ENCODE data around the gene L2HGDH.
"Not testable (repeated sequence)": the region's sequence is repeated elsewhere in the genome, so short reads cannot be mapped to it uniquely, and the experiment has no call there.

The L2HGDH gene

DNA sequence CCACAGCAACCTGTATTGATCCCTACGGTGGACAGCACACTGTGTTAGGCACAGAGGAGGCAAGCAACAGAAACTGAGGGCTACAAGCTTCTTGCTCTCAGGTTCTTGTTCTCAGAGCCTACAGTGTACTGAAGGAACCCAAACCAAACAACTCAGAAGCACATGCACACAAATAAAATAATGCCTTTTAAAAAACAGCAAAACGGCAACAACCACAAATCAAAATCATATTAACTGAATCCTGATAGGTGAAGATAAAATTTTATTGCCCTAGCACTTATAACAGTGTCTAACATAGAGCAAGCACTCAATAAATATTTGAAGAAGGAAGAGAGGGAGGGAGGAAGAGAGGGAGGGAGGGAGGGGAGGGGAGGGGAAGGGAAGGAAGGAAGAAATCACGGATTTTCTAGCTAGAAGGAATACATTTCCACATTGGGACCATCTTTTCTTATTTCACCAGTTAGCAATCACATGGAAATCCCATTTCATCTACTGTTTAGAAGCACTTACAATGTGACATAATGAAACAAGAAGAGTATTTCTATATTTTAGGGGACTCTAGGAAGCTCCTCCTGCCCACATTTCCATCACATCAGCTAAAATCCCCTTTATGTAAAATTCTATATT is 27.3 kb upstream of the L2HGDH start:
- DNase-seq (ENCODE audit: low read depth in 2 of 2) = no peak

DNA sequence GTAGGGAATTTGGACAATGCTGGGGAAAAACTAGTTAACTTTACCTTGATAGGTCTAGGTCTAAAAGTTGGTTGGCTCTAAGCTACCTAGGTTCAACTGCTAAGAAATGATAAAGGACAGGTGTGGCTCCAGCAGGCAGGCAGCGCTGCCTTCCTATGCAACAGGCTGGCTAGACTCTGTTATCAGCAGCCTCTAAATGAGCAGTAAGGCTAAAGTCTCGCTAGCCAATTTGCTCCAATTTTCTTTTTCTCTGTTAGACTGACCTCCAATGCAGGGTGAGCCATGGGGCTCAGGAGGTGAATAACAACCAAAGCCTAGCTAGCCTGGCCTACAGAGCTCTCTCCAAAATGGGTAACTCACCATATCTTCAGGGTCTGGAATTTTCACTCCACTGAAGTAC is 26.6 kb upstream of the L2HGDH start:
- DNase-seq (ENCODE audit: low read depth in 2 of 2) = no peak

DNA sequence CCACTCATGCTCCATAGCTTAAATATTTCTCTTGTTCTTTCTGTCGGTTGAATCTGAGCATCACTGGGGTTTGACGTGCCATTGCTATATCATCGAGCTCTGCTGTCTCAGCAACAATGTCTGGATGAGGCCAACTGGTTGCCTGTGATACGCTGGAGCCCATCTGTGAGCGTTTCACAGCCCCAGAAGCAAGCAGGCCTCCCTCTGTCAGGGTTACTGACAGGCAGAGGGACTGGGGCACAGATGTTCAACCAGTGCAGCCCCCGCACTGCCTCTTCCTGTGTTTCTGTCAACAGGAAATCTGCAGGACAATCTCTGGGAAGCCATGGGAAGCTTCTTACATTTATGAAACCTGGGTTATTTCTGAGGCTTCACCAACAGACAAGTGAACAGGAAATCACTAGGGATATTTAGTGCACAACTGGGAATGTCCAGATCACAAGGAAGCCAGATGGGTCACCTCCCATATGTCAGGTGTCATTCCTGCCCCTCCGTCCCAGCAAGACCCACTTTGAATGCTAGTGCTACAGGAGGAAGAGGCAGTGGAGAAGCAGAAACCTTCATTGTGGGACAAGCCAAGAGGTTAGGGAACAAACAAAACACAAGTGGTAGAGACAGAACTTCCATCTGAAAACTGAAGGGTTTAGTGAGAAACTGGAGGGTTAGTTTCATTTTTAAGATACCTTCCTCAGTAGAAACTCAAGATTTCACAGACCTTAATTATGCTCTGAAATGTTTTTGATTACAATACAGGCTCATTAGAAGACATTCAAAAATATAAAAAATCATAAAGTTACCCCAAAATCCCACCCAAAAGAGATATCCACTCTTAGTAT is 24.2 kb upstream of the L2HGDH start:
- DNase-seq (ENCODE audit: low read depth in 2 of 2) = no peak

DNA sequence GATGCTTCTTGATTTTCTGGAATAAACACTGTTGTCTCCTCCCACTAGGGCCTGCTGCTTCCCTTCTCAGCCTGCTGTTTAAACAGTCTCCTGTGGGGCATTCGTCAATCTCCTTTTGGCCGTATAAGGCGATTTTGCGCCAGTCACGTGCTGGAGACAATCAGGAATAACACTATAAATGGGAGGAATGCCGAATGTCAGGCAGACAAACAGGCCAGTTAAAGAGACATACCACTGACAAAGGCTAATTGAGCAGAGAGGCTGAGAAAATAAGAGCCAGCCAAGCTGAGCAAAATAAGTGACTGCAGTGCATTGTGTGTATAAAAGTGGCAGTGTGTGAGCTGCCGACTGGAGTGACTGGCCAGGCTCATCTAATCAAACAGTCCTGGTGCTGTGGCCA is 23.4 kb upstream of the L2HGDH start:
- DNase-seq (ENCODE audit: low read depth in 2 of 2) = no peak

- no peak for DNase-seq (ENCODE audit: low read depth in 2 of 2)
These were observed 22.2 kb upstream of the L2HGDH start for GRCh38 chr14:50334211-50334610.

DNA sequence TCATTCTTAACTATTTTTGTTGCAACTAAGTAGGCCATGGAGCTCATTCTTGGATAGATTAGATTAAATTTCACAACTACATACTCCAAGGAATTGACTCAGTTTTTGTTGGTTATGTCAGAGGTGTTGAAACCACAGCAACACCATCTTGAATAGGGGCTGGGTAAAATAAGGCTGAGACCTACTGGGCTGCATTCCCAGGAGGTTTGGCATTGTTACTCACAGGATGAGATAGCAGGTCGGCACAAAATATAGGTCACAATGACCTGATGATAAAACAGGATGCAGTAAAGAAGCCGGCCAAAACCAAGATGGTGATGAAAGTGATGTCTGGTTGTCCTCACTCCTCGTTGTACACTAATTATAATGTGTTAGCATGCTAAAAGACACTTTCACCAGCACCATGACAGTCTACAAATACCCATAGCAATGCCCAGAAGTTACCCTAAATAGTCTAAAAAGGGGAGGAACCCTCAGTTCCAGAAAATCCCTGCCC is 21.0 kb upstream of the L2HGDH start:
- DNase-seq (ENCODE audit: low read depth in 2 of 2) = no peak

DNA sequence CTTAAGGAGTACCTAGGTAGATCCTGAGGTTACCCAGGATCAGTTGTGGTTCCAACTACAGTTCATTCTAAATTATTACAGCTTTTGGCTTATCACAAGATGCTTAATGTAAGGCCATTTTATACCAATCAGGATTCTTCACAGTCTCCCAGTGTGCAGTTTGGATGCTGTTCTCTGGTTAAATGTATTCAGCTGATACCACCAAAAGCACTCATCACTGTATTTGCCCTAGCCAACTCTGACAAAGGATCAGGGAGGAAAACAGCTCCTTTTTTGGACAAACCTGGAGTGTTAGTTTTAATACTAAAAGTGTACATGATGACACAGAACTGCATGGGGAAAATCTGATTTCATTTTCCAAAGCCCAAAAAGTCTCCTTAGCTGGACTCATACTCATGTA is 19.6 kb upstream of the L2HGDH start:
- no peak for DNase-seq (ENCODE audit: low read depth in 2 of 2)

- peak in 1 of 2 donors; percentile 31 for DNase-seq (ENCODE audit: low read depth in 2 of 2)
These were observed 9.1 kb upstream of the L2HGDH start for GRCh38 chr14:50321009-50321660.

DNA sequence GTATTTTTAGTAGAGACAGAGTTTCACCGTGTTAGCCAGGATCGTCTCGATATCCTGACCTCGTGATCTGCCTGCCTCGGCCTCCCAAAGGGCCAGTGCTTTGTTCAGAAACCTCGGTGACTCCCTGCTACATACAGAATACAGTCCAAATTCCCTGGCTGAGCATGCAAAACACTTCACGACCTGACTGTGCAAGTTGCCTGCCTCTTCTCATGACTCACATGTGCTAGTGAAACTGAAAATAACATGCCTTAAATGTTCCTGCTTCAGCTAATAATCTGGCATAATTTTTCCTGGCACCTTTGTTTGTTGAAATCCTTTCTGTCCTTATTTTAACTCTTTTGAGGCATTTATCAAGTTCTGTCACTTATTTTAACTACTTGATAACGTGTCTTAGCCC is 8.3 kb upstream of the L2HGDH start:
- no peak for DNase-seq (ENCODE audit: low read depth in 2 of 2)

GRCh38 chr14:50319721-50320120 is 7.7 kb upstream of the L2HGDH start:
- no peak for DNase-seq (ENCODE audit: low read depth in 2 of 2)

GRCh38 chr14:50319293-50319692 is 7.3 kb upstream of the L2HGDH start:
- no peak for DNase-seq (ENCODE audit: low read depth in 2 of 2)

- DNase-seq (ENCODE audit: low read depth in 2 of 2) = no peak
These were observed 6.1 kb upstream of the L2HGDH start for GRCh38 chr14:50318031-50318626.

DNA sequence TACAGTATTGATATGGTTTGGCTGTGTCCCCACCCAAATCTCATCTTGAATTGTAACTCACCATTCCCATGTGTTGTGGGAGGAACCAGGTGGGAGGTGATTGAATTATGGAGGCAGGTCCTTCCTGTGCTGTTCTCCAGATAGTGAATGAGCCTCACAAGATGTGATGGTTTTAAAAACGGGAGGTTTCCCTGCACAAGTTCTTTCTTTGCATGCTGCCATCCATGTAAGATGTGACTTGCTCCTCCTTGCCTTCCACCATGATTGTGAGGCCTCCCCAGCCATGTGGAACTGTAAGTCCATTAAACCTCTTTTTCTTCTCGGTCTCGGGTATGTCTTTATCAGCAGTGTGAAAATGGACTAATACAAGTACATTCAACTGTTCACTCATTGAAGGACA is 2.1 kb upstream of the L2HGDH start:
- not testable (repeated sequence) for DNase-seq (ENCODE audit: low read depth in 2 of 2)

DNA sequence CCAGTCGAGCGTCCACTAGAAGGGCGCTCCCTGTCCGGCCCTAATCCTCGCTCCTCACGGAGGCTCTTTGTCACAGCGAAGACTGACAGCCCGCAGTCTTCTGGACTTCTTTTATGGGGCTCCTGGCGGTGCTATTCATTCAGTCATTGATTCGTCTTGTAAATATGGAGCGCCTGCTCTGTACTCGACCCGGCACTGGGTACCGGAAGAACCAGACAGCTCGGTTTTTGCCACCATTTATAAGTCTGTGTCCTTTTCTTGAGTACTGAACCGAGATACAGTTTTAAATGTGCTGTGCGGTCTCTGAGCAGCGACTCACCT is 665 bp upstream of the L2HGDH start:
- DNase-seq (ENCODE audit: low read depth in 2 of 2) = no peak

DNA sequence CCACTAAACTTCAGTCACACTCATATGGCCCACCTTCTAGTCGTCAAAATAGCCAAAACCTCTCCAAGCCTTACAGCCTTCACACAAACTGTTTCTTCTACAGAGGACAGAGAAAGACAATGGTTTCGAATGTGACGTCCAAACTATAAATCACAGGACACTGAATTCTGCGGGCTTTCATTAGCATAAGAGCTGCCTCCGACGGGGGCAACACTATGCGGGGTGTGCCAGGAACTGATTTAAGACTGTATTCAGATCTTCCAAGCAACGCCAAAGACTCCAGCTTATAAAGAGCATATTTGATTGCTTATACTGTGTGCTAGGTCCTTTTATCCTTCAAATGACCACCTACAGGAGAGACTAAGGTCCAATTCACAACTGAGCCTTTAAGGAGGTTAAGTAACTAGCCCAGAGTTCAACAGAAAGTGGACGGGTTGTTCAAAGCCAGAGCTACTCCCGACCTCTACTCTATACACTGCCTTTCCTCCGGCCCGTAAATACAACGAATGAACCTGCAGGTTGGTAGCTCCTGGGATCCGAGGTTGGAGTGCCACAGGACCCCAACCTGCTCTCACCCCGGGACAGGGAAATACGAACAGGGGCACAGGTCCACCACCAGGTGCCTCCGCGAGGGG is 575 bp downstream of the L2HGDH start:
- DNase-seq (ENCODE audit: low read depth in 2 of 2) = no peak

DNA sequence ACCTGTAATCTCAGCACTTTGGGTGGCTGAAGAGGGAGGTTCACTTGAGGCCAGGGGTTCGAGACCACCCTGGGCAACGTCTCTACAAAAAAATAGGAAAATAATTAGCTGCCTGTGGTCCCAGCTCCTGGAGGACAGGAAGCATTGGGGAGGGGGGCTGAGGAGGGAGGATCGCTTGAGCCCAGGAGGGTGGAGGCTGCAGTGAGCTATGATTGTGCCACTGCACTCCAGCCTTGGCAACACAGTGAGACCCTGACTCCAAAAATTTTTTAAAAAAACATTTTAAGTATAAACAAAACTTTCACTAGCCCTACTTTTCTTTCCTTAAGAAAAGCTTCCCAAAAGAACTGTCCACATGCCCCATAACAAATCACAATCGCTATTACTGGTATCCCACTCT is 1.6 kb downstream of the L2HGDH start:
- DNase-seq (ENCODE audit: low read depth in 2 of 2) = no peak

DNA sequence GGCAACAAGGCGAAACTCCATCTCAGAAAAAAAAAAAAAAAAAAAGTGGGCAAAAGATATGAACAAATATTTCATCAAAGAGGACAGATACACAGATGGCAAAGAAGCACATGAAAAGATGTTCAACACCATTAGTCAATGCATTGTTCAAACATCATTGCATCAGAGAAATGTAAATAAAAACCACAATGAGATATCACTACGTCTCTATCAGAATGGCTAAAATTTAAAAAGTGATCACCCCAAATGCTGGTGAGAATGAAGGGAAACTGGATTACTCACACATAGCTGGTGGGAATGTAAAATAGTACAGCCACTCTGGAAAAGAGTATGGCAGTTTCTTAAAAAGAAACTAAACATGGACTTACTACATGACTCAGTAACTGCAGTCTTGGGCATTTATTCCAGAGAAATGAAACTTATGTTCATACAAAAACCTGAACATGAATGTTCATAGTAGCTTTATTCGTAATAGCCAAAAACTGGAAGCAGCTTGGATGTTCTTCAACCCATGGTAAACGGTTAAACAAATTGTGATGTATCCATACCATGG is 3.6 kb downstream of the L2HGDH start:
- DNase-seq (ENCODE audit: low read depth in 2 of 2) = no peak

GRCh38 chr14:50303744-50304471 is 8.1 kb downstream of the L2HGDH start:
- no peak for DNase-seq (ENCODE audit: low read depth in 2 of 2)

- DNase-seq (ENCODE audit: low read depth in 2 of 2) = no peak
These were observed 10.1 kb downstream of the L2HGDH start for GRCh38 chr14:50301914-50302313.

DNA sequence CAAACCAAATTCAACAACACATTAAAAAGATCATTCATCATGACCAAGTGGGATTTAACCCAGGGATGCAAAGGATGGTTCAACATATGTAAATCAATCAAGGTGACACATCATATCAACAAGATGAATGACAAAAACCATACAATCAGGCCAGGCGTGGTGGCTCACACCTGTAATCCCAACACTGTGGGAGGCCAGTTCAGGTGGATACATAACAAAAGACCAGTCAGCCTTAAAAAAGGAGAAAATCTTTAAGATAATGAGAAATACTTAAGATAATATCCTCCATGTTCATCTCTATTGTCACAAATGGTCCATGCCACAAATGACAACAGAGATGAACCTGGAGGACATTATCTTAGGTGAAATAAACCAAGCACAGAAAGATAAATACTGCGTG is 12.4 kb downstream of the L2HGDH start:
- DNase-seq (ENCODE audit: low read depth in 2 of 2) = no peak

DNA sequence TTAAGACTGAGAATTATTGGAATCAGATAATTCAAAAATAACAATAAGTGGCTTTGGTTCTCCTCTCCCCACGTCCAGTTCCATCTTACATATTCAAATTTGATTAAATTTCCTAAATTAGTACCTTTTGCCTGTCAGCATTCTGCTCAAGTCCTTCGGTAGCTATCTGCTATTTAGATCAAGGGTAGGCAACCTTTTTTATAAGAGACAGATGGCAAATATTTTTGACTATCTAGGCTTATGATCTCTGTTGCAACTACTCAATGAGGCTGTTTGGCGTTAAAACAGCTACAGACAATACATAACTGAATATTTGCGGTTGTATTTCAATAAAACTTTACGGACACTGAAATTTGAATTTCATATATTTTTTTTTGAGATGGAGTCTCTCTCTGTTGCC is 21.7 kb downstream of the L2HGDH start:
- DNase-seq (ENCODE audit: low read depth in 2 of 2) = no peak

All from stimulated activated CD8-positive, alpha-beta memory T cell treated with anti-CD3 and anti-CD28 coated beads, Interleukin-2, amount 100 ng/mL, for 48 hours (primary cell).